Measurements from ENCODE around the gene ENPP1. TPM values are rescaled to one million over a fixed set of nuclear protein-coding genes. Genes with fewer than 3 reads are reported as not detected.

The ENPP1 gene
- total RNA-seq, 1 donor from 2014 or later, result 32.4 TPM

DNA sequence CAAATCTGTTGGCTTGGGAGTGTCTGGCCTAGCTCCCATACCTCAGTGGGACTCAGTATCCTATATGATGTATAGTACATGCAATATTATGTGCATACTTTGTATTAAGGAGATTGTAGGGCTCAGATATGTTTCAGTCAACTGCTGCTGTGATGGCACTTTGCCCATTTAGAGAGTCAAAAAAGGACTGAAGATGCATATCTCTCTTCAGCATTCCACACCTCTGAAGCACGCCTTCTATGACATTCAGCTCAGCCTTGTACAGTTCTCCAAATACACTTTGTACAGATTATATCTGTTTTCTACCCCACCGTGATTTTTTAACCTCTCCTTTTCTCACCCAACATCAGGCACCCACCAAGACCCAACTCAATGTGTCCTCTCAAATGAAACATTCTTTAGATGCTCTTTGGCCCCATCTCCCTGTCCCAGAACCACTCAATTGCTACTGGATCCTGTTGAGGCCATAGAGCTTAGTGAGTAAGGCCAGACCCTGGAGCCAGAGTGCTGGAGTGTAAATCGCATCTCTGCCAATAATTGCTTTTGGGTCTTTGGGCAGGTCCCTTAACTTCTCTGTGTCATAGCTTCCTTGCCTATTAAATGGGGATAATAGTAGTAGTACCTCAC, 15.6 kb downstream of the ENPP1 start:
- Mint-ChIP-seq H3K4me1 (ENCODE audit: unreplicated experiment) (no peaks in the 10 kb centered on the region), H3K9me3 (ENCODE audit: unreplicated experiment) (no peaks in the 10 kb centered on the region), H3K36me3 (ENCODE audit: low read depth, unreplicated experiment) (no peaks in the 10 kb centered on the region), H3K27me3 (ENCODE audit: unreplicated experiment) (no peaks in the 10 kb centered on the region), H3K4me3 (ENCODE audit: unreplicated experiment) (no peak overlapping the region), H3K27ac (ENCODE audit: unreplicated experiment) (no peak overlapping the region)
- DNase-seq (ENCODE audit: low spot score), result no peak
- TF ChIP-seq, protein P1, sequence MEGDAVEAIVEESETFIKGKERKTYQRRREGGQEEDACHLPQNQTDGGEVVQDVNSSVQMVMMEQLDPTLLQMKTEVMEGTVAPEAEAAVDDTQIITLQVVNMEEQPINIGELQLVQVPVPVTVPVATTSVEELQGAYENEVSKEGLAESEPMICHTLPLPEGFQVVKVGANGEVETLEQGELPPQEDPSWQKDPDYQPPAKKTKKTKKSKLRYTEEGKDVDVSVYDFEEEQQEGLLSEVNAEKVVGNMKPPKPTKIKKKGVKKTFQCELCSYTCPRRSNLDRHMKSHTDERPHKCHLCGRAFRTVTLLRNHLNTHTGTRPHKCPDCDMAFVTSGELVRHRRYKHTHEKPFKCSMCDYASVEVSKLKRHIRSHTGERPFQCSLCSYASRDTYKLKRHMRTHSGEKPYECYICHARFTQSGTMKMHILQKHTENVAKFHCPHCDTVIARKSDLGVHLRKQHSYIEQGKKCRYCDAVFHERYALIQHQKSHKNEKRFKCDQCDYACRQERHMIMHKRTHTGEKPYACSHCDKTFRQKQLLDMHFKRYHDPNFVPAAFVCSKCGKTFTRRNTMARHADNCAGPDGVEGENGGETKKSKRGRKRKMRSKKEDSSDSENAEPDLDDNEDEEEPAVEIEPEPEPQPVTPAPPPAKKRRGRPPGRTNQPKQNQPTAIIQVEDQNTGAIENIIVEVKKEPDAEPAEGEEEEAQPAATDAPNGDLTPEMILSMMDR (IDR thresholded peaks at IDR 0.05; ENCODE audit: unreplicated experiment), result no peak

DNA sequence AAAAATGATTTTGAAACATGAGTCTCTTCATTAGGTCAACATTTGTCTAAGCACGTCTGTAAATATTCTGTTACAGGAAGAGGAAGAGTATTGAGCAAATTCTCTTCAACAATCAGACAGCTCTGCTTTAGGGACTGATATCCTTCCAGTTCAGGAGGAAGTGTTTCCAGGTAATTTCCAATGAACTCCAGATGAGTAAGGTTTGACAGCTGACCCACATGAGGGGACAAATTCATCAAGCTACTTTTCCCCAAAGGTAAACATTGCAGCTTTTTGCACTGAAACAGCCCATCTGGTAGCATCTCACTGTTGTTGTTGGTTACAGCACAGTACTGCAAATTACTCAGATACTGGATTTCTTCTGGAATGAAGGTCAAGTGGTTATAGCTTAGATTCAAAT, 18.1 kb downstream of the ENPP1 start:
- no peaks in the 10 kb centered on the region for H3K36me3 Mint-ChIP-seq (ENCODE audit: low read depth, unreplicated experiment)
- no peak overlapping the region for H3K4me3 Mint-ChIP-seq (ENCODE audit: unreplicated experiment)
- TF ChIP-seq, protein P1 (IDR thresholded peaks at IDR 0.05; ENCODE audit: unreplicated experiment), result no peak
- H3K9me3 Mint-ChIP-seq (ENCODE audit: unreplicated experiment), result no peaks in the 10 kb centered on the region
- no peaks in the 10 kb centered on the region for H3K4me1 Mint-ChIP-seq (ENCODE audit: unreplicated experiment)
- DNase-seq (ENCODE audit: low spot score), result no peak
- no peak overlapping the region for H3K27ac Mint-ChIP-seq (ENCODE audit: unreplicated experiment)
- no peaks in the 10 kb centered on the region for H3K27me3 Mint-ChIP-seq (ENCODE audit: unreplicated experiment)

DNA sequence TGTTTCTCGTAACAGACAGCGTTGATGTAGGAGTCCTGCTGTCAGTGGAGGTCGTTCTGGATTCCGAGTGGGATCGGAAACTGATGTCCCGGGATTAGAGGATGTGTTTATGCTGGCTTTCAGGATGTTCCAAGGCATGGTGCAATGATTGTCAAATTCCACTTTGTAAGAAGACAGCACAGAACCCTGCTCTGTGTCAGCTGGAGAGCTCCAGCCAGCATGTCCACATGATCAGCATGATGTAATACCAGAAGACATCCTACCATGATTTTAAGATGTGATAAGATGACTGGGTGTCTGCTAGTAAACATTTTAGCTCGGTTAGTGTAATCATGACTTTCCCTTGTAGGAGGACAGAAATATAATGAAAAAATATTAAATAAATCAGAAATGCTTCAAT, 20.3 kb downstream of the ENPP1 start:
- no peak overlapping the region for H3K4me3 Mint-ChIP-seq (ENCODE audit: unreplicated experiment)
- no peaks in the 10 kb centered on the region for H3K4me1 Mint-ChIP-seq (ENCODE audit: unreplicated experiment)
- no peaks in the 10 kb centered on the region for H3K27me3 Mint-ChIP-seq (ENCODE audit: unreplicated experiment)
- no peak overlapping the region for H3K27ac Mint-ChIP-seq (ENCODE audit: unreplicated experiment)
- no peak for DNase-seq (ENCODE audit: low spot score)
- TF ChIP-seq, protein P1 (IDR thresholded peaks at IDR 0.05; ENCODE audit: unreplicated experiment), result no peak
- H3K36me3 Mint-ChIP-seq (ENCODE audit: low read depth, unreplicated experiment), result no peaks in the 10 kb centered on the region
- H3K9me3 Mint-ChIP-seq (ENCODE audit: unreplicated experiment), result no peaks in the 10 kb centered on the region

DNA sequence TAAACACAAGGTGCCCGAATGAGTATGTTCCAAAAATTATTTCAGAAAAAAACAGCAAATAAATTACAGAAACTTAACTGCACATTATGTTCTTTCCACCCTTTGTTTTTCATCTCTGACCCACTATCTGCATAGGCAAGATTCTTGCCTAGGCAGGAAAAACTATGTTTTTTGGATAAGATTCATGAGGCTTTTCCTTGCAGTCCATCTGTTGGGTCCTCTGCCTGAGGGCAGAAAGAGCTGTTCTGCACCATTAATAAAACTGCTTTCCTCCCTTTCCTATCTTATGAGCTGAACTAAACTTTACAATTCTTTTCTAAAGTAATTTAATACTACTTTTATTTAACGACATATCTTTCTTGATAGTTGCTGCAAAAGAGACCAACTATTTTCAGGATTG, 21.1 kb downstream of the ENPP1 start:
- no peak for DNase-seq (ENCODE audit: low spot score)
- no peak overlapping the region for H3K4me3 Mint-ChIP-seq (ENCODE audit: unreplicated experiment)
- H3K9me3 Mint-ChIP-seq (ENCODE audit: unreplicated experiment), result no peaks in the 10 kb centered on the region
- TF ChIP-seq, protein P1 (IDR thresholded peaks at IDR 0.05; ENCODE audit: unreplicated experiment), result no peak
- no peaks in the 10 kb centered on the region for H3K27me3 Mint-ChIP-seq (ENCODE audit: unreplicated experiment)
- H3K27ac Mint-ChIP-seq (ENCODE audit: unreplicated experiment), result no peak overlapping the region
- H3K4me1 Mint-ChIP-seq (ENCODE audit: unreplicated experiment), result no peaks in the 10 kb centered on the region
- no peaks in the 10 kb centered on the region for H3K36me3 Mint-ChIP-seq (ENCODE audit: low read depth, unreplicated experiment)

DNA sequence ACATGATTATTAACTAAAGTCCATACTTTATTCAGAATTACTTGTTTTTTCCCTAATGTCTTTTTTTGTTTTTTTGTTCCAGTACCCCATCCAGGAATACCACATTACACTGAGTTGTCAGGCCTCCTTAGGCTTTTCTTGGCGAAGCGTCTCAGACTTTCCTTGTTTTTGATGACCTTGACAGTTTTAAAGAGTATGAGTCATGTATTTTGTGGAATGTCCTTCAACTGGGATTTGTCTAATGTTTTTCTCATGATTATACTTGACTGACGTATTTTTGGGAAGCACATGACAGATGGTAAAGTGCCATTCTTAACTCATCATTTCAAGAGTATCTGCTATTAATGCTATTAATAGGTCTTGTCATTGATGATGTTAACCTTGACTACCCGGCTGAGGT, 23.6 kb downstream of the ENPP1 start:
- Mint-ChIP-seq H3K4me1 (ENCODE audit: unreplicated experiment) (no peaks in the 10 kb centered on the region), H3K27me3 (ENCODE audit: unreplicated experiment) (no peaks in the 10 kb centered on the region), H3K4me3 (ENCODE audit: unreplicated experiment) (no peak overlapping the region), H3K27ac (ENCODE audit: unreplicated experiment) (no peak overlapping the region), H3K9me3 (ENCODE audit: unreplicated experiment) (no peaks in the 10 kb centered on the region), H3K36me3 (ENCODE audit: low read depth, unreplicated experiment) (no peaks in the 10 kb centered on the region)
- no peak for DNase-seq (ENCODE audit: low spot score)
- TF ChIP-seq, protein P1 (IDR thresholded peaks at IDR 0.05; ENCODE audit: unreplicated experiment), result no peak
